Stimulated activated effector memory CD8-positive, alpha-beta T cell treated with anti-CD3 and anti-CD28 coated beads, Interleukin-12 subunit alpha, Interleukin-12 subunit beta, amount 100 ng/mL, for 72 hours (primary cell): Measurements from ENCODE around the gene MTOR.
"Not testable (repeated sequence)": the region's sequence is repeated elsewhere in the genome, so short reads cannot be mapped to it uniquely, and the experiment has no call there.

Source experiments
- ATAC-seq: fragments of 150-1000 bp; cut with Tn5 transposase; 2 replicates; pipeline ENCODE4 v1.10.0; 2021
- DNase-seq, 2 donors: peaks; one replicate each; pipeline ENCODE4 v3.0.0; 2021 to 2022; ENCODE audit warnings: low spot score in 2 of 2
- H3K27ac Mint-ChIP-seq: one replicate; pipeline ENCODE4 v1.8.0; 2022; ENCODE audit warnings: mild to moderate bottlenecking, mixed read lengths
- H3K36me3 Mint-ChIP-seq: one replicate; pipeline ENCODE4 v1.8.0; 2022; ENCODE audit warnings: mild to moderate bottlenecking, mixed read lengths
- H3K4me1 Mint-ChIP-seq: one replicate; pipeline ENCODE4 v1.8.0; 2022; ENCODE audit warnings: mixed read lengths
- H3K4me3 Mint-ChIP-seq: one replicate; pipeline ENCODE4 v1.8.0; 2022; ENCODE audit warnings: mild to moderate bottlenecking, mixed read lengths
- H3K9me3 Mint-ChIP-seq: one replicate; pipeline ENCODE4 v1.8.0; 2022; ENCODE audit warnings: mixed read lengths

The MTOR gene

GRCh38 chr1:11166744-11167143 lies 95.6 kb downstream of the MTOR start:
- H3K36me3 Mint-ChIP-seq: peaks cover 36% of the 10 kb centered on the region
- DNase-seq, H3K27ac Mint-ChIP-seq, H3K4me3 Mint-ChIP-seq, H3K4me1 Mint-ChIP-seq, ATAC-seq, H3K9me3 Mint-ChIP-seq: not testable (repeated sequence)

- not testable (repeated sequence) for ATAC-seq, H3K4me3 Mint-ChIP-seq, DNase-seq, H3K4me1 Mint-ChIP-seq, H3K9me3 Mint-ChIP-seq
- Mint-ChIP-seq H3K27ac (peak overlapping the region; percentile 23), H3K36me3 (peaks cover 45% of the 10 kb centered on the region)
Observed at GRCh38 chr1:11162752-11163151, 99.6 kb downstream of the MTOR start.

- no peaks in the 10 kb centered on the region for H3K9me3 Mint-ChIP-seq
- DNase-seq (no peak), ATAC-seq (no peak)
- peaks cover 8% of the 10 kb centered on the region for H3K4me1 Mint-ChIP-seq
- H3K27ac Mint-ChIP-seq: peak overlapping the region; percentile 60
- H3K36me3 Mint-ChIP-seq: peaks cover 63% of the 10 kb centered on the region
- H3K4me3 Mint-ChIP-seq: no peak overlapping the region
Observed at GRCh38 chr1:11158720-11159321, 103.5 kb downstream of the MTOR start.

GRCh38 chr1:11158291-11158690 lies 104.1 kb downstream of the MTOR start:
- Mint-ChIP-seq H3K27ac (peak overlapping the region; percentile 60), H3K36me3 (peaks cover 63% of the 10 kb centered on the region), H3K4me3 (no peak overlapping the region), H3K4me1 (peaks cover 8% of the 10 kb centered on the region), H3K9me3 (no peaks in the 10 kb centered on the region)
- DNase-seq (no peak), ATAC-seq (no peak)

GRCh38 chr1:11157867-11158266 lies 104.5 kb downstream of the MTOR start:
- Mint-ChIP-seq H3K4me1 (peaks cover 8% of the 10 kb centered on the region), H3K36me3 (peaks cover 63% of the 10 kb centered on the region), H3K27ac (peak overlapping the region; percentile 60), H3K4me3 (no peak overlapping the region), H3K9me3 (no peaks in the 10 kb centered on the region)
- DNase-seq (no peak), ATAC-seq (peak; percentile 13)

GRCh38 chr1:11157394-11157793 lies 105.0 kb downstream of the MTOR start:
- H3K9me3 Mint-ChIP-seq: no peaks in the 10 kb centered on the region

GRCh38 chr1:11156963-11157362 lies 105.4 kb downstream of the MTOR start:
- ATAC-seq (no peak), DNase-seq (no peak)
- Mint-ChIP-seq H3K36me3 (peaks cover 68% of the 10 kb centered on the region), H3K27ac (peak overlapping the region; percentile 60), H3K4me1 (peaks cover 8% of the 10 kb centered on the region), H3K9me3 (no peaks in the 10 kb centered on the region), H3K4me3 (no peak overlapping the region)

More at GRCh38 chr1:11157394-11157793, 105.0 kb downstream of the MTOR start:
- DNase-seq: no peak
- Mint-ChIP-seq H3K4me1 (peaks cover 8% of the 10 kb centered on the region), H3K4me3 (no peak overlapping the region), H3K36me3 (peaks cover 65% of the 10 kb centered on the region), H3K27ac (peak overlapping the region; percentile 60)
- ATAC-seq: no peak

- Mint-ChIP-seq H3K27ac (peak overlapping the region; percentile 60), H3K4me3 (no peak overlapping the region), H3K9me3 (no peaks in the 10 kb centered on the region), H3K36me3 (peaks cover 66% of the 10 kb centered on the region), H3K4me1 (peaks cover 8% of the 10 kb centered on the region)
- no peak for DNase-seq
- no peak for ATAC-seq
Observed at GRCh38 chr1:11156441-11156840, 105.9 kb downstream of the MTOR start.

GRCh38 chr1:11153184-11153583 lies 109.2 kb downstream of the MTOR start:
- ATAC-seq: no peak
- no peak overlapping the region for H3K4me3 Mint-ChIP-seq
- H3K9me3 Mint-ChIP-seq: no peaks in the 10 kb centered on the region
- peaks cover 4% of the 10 kb centered on the region for H3K4me1 Mint-ChIP-seq
- no peak for DNase-seq
- H3K36me3 Mint-ChIP-seq: peaks cover 89% of the 10 kb centered on the region
- peak overlapping the region; percentile 41 for H3K27ac Mint-ChIP-seq

GRCh38 chr1:11152755-11153154 lies 109.6 kb downstream of the MTOR start:
- ATAC-seq (no peak), DNase-seq (no peak)
- Mint-ChIP-seq H3K9me3 (no peaks in the 10 kb centered on the region), H3K27ac (peak overlapping the region; percentile 41), H3K4me3 (no peak overlapping the region), H3K36me3 (peaks cover 85% of the 10 kb centered on the region), H3K4me1 (peaks cover under 1% of the 10 kb centered on the region)

- DNase-seq: no peak
- no peaks in the 10 kb centered on the region for H3K9me3 Mint-ChIP-seq
- no peak overlapping the region for H3K27ac Mint-ChIP-seq
- H3K4me3 Mint-ChIP-seq: no peak overlapping the region
- ATAC-seq: no peak
- peaks cover 78% of the 10 kb centered on the region for H3K36me3 Mint-ChIP-seq
- no peaks in the 10 kb centered on the region for H3K4me1 Mint-ChIP-seq
Observed at GRCh38 chr1:11151826-11152612, 110.3 kb downstream of the MTOR start.

- Mint-ChIP-seq H3K27ac (no peak overlapping the region), H3K9me3 (no peaks in the 10 kb centered on the region), H3K4me3 (no peak overlapping the region), H3K4me1 (no peaks in the 10 kb centered on the region), H3K36me3 (peaks cover 69% of the 10 kb centered on the region)
- no peak for DNase-seq
- ATAC-seq: no peak
Observed at GRCh38 chr1:11151114-11151513, 111.2 kb downstream of the MTOR start.

GRCh38 chr1:11150326-11150725 lies 112.0 kb downstream of the MTOR start:
- peaks cover 67% of the 10 kb centered on the region for H3K36me3 Mint-ChIP-seq
- no peak for ATAC-seq
- no peak overlapping the region for H3K27ac Mint-ChIP-seq
- H3K4me1 Mint-ChIP-seq: no peaks in the 10 kb centered on the region
- no peak for DNase-seq
- no peaks in the 10 kb centered on the region for H3K9me3 Mint-ChIP-seq
- no peak overlapping the region for H3K4me3 Mint-ChIP-seq

- Mint-ChIP-seq H3K9me3 (no peaks in the 10 kb centered on the region), H3K4me3 (no peak overlapping the region), H3K27ac (no peak overlapping the region), H3K36me3 (peaks cover 68% of the 10 kb centered on the region), H3K4me1 (peaks cover 7% of the 10 kb centered on the region)
- ATAC-seq (no peak), DNase-seq (no peak)
Observed at GRCh38 chr1:11147197-11147770, 115.1 kb downstream of the MTOR start.

- Mint-ChIP-seq H3K4me3 (no peak overlapping the region), H3K36me3 (peaks cover 67% of the 10 kb centered on the region), H3K4me1 (peaks cover 7% of the 10 kb centered on the region), H3K9me3 (no peaks in the 10 kb centered on the region), H3K27ac (no peak overlapping the region)
- ATAC-seq (no peak), DNase-seq (no peak)
Observed at GRCh38 chr1:11145741-11146140, 116.6 kb downstream of the MTOR start.
